ENCODE measurements around the gene ELMO3. TPM values are rescaled to one million over a fixed set of nuclear protein-coding genes. Genes with fewer than 3 reads are reported as not detected.

The ELMO3 gene
- polyA plus RNA-seq, 1 donor from 2014 or later, result 2.2 TPM

DNA sequence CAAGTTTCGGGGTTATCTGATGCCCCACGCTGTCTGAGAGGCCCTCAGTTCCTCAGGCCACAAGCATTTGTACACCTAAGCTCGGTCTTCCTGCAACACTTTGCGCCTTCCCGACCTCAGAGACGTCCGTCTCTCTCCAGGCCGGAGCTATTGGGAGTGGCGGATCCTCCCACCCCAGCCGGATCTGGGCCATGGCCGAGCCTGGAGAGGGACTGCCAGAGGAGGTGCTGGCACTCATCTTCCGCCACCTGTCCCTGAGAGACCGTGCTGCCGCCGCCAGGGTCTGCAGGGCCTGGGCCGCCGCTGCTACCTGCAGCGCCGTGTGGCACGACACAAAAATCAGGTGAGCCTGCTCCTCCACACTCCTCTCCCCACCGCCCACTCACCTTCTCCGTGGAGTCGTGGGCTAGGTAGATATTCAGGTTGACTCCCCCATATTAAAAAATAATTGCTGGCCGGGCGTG lies 37.3 kb upstream of the ELMO3 start:
- Histone ChIP-seq H4K20me1 (ENCODE audit: insufficient read depth) (no peaks in the 10 kb centered on the region), H3K9me2 (ENCODE audit: insufficient read depth, low read length) (no peaks in the 10 kb centered on the region), H2AFZ (ENCODE audit: low read depth, low read length) (no peak overlapping the region), H3K79me2 (replicated peaks; ENCODE audit: insufficient read depth, low read length) (no peaks in the 10 kb centered on the region), H3K9ac (ENCODE audit: low read length) (no peak overlapping the region), H3K4me3 (ENCODE audit: low read length) (no peak overlapping the region), H3K27me3 (ENCODE audit: insufficient read depth, low read depth, low read length) (peaks cover 100% of the 10 kb centered on the region), H3F3A (ENCODE audit: insufficient read depth, low read length, poor library complexity, severe bottlenecking) (no peaks in the 10 kb centered on the region), H3K36me3 (ENCODE audit: insufficient read depth, low read length) (no peaks in the 10 kb centered on the region), H3K27ac (ENCODE audit: low read length) (no peak overlapping the region), H3K9me3 (ENCODE audit: low read length) (no peaks in the 10 kb centered on the region), H3K4me2 (ENCODE audit: low read length) (no peak overlapping the region)
- TF ChIP-seq, protein P1, sequence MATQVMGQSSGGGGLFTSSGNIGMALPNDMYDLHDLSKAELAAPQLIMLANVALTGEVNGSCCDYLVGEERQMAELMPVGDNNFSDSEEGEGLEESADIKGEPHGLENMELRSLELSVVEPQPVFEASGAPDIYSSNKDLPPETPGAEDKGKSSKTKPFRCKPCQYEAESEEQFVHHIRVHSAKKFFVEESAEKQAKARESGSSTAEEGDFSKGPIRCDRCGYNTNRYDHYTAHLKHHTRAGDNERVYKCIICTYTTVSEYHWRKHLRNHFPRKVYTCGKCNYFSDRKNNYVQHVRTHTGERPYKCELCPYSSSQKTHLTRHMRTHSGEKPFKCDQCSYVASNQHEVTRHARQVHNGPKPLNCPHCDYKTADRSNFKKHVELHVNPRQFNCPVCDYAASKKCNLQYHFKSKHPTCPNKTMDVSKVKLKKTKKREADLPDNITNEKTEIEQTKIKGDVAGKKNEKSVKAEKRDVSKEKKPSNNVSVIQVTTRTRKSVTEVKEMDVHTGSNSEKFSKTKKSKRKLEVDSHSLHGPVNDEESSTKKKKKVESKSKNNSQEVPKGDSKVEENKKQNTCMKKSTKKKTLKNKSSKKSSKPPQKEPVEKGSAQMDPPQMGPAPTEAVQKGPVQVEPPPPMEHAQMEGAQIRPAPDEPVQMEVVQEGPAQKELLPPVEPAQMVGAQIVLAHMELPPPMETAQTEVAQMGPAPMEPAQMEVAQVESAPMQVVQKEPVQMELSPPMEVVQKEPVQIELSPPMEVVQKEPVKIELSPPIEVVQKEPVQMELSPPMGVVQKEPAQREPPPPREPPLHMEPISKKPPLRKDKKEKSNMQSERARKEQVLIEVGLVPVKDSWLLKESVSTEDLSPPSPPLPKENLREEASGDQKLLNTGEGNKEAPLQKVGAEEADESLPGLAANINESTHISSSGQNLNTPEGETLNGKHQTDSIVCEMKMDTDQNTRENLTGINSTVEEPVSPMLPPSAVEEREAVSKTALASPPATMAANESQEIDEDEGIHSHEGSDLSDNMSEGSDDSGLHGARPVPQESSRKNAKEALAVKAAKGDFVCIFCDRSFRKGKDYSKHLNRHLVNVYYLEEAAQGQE (IDR thresholded peaks at IDR 0.05; ENCODE audit: borderline replicate concordance), result no peak
- TF ChIP-seq EZH2 (IDR thresholded peaks at IDR 0.05; ENCODE audit: borderline replicate concordance, insufficient read depth, low read length, poor library complexity, severe bottlenecking) (no peak), POLR2AphosphoS5 (IDR thresholded peaks at IDR 0.05) (no peak), TAF1 (IDR thresholded peaks at IDR 0.05; ENCODE audit: low read depth) (no peak), SMC3 (conservative IDR thresholded peaks at IDR 0.05; ENCODE audit: poor library complexity) (no peak)

DNA sequence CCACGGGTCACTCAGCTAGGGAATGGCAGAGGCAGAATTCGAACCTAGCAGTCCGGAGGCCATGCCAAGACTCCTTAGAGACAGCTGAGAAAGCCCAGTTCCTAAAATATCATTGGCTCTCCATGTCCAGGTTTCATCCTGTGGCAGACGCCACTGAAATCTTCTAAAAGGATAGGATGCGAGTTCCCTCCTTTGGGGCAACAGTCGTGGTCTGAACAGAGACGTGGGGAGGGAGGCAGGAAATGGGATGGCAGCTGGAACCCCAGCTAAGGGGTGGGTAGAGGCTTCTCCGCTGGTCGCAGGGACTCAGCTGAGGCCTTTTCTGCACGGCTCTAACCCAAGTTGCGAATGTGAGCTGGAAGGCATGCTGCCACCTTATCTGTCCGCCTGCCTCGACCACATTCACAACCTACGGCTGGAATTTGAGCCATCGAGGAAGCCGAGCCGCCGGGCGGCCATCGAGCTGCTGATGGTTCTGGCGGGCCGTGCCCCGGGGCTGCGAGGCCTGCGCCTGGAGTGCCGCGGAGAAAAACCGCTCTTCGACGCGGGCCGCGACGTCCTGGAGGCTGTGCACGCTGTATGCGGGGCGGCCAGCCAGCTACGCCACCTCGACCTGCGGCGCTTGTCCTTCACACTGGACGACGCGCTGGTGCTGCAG lies 36.3 kb upstream of the ELMO3 start:
- Histone ChIP-seq H3K4me2 (ENCODE audit: low read length) (peak overlapping the region; percentile 48), H3K9ac (ENCODE audit: low read length) (peak overlapping the region; percentile 81), H2AFZ (ENCODE audit: low read depth, low read length) (peak overlapping the region; percentile 69), H3K27me3 (ENCODE audit: insufficient read depth, low read depth, low read length) (peaks cover 100% of the 10 kb centered on the region), H3F3A (ENCODE audit: insufficient read depth, low read length, poor library complexity, severe bottlenecking) (no peaks in the 10 kb centered on the region), H3K36me3 (ENCODE audit: insufficient read depth, low read length) (no peaks in the 10 kb centered on the region), H4K20me1 (ENCODE audit: insufficient read depth) (no peaks in the 10 kb centered on the region), H3K27ac (ENCODE audit: low read length) (peak overlapping the region; percentile 46), H3K4me3 (ENCODE audit: low read length) (peak overlapping the region; percentile 88), H3K9me2 (ENCODE audit: insufficient read depth, low read length) (no peaks in the 10 kb centered on the region), H3K79me2 (replicated peaks; ENCODE audit: insufficient read depth, low read length) (no peaks in the 10 kb centered on the region), H3K9me3 (ENCODE audit: low read length) (no peaks in the 10 kb centered on the region)
- no peak for TF ChIP-seq MXI1 (conservative IDR thresholded peaks at IDR 0.05; ENCODE audit: poor library complexity, severe bottlenecking)
- no peak for TF ChIP-seq RAD21 (conservative IDR thresholded peaks at IDR 0.05)
- TF ChIP-seq, protein P2, sequence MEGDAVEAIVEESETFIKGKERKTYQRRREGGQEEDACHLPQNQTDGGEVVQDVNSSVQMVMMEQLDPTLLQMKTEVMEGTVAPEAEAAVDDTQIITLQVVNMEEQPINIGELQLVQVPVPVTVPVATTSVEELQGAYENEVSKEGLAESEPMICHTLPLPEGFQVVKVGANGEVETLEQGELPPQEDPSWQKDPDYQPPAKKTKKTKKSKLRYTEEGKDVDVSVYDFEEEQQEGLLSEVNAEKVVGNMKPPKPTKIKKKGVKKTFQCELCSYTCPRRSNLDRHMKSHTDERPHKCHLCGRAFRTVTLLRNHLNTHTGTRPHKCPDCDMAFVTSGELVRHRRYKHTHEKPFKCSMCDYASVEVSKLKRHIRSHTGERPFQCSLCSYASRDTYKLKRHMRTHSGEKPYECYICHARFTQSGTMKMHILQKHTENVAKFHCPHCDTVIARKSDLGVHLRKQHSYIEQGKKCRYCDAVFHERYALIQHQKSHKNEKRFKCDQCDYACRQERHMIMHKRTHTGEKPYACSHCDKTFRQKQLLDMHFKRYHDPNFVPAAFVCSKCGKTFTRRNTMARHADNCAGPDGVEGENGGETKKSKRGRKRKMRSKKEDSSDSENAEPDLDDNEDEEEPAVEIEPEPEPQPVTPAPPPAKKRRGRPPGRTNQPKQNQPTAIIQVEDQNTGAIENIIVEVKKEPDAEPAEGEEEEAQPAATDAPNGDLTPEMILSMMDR (IDR thresholded peaks at IDR 0.05; ENCODE audit: poor library complexity, severe bottlenecking), result no peak
- TF ChIP-seq EP300 (conservative IDR thresholded peaks at IDR 0.05; ENCODE audit: poor library complexity, severe bottlenecking), result no peak
- no peak for TF ChIP-seq EZH2 (IDR thresholded peaks at IDR 0.05; ENCODE audit: borderline replicate concordance, insufficient read depth, low read length, poor library complexity, severe bottlenecking)
- TF ChIP-seq, protein P1 (IDR thresholded peaks at IDR 0.05; ENCODE audit: borderline replicate concordance), result no peak
- TF ChIP-seq SMC3 (conservative IDR thresholded peaks at IDR 0.05; ENCODE audit: poor library complexity), result no peak
- no peak for TF ChIP-seq TAF1 (IDR thresholded peaks at IDR 0.05; ENCODE audit: low read depth)
- no peak for TF ChIP-seq POLR2AphosphoS5 (IDR thresholded peaks at IDR 0.05)

Data from neural cell (in vitro differentiated cells).